ENCODE data around the gene ESYT1.

ESYT1 gene

GRCh38 chr12:56141946-56142784, 14.1 kb downstream of the ESYT1 start:
- H3K4me3 ChIP-seq (ENCODE audit: low read depth, low read length) = no peak overlapping the region
- no peak for DNase-seq (ENCODE audit: low read depth)
- TF ChIP-seq, protein P1, sequence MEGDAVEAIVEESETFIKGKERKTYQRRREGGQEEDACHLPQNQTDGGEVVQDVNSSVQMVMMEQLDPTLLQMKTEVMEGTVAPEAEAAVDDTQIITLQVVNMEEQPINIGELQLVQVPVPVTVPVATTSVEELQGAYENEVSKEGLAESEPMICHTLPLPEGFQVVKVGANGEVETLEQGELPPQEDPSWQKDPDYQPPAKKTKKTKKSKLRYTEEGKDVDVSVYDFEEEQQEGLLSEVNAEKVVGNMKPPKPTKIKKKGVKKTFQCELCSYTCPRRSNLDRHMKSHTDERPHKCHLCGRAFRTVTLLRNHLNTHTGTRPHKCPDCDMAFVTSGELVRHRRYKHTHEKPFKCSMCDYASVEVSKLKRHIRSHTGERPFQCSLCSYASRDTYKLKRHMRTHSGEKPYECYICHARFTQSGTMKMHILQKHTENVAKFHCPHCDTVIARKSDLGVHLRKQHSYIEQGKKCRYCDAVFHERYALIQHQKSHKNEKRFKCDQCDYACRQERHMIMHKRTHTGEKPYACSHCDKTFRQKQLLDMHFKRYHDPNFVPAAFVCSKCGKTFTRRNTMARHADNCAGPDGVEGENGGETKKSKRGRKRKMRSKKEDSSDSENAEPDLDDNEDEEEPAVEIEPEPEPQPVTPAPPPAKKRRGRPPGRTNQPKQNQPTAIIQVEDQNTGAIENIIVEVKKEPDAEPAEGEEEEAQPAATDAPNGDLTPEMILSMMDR (conservative IDR thresholded peaks at IDR 0.05; ENCODE audit: low read depth, low read length) = no peak

DNA sequence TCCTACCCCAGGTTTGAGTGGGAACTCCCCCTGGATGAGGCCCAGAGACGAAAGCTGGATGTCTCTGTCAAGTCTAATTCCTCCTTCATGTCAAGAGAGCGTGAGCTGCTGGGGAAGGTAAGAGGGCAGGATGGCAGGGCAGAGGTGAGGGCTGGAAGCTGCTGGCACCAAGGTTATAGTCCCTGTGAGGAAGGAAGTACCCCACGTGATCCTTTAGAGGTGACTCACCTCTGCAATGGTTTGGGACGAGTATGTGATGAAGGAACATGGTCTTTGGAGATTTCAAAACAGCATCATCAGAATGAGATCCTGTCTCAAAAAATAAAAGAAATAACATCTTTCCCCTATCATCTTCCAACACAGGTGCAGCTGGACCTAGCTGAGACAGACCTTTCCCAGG, 15.2 kb downstream of the ESYT1 start:
- TF ChIP-seq, protein P1 (conservative IDR thresholded peaks at IDR 0.05; ENCODE audit: low read depth, low read length) = no peak
- DNase-seq (ENCODE audit: low read depth) = no peak
- no peak overlapping the region for H3K4me3 ChIP-seq (ENCODE audit: low read depth, low read length)

GRCh38 chr12:56143870-56144269, 15.8 kb downstream of the ESYT1 start:
- no peak overlapping the region for H3K4me3 ChIP-seq (ENCODE audit: low read depth, low read length)
- TF ChIP-seq, protein P1 (conservative IDR thresholded peaks at IDR 0.05; ENCODE audit: low read depth, low read length) = no peak
- DNase-seq (ENCODE audit: low read depth) = no peak

DNA sequence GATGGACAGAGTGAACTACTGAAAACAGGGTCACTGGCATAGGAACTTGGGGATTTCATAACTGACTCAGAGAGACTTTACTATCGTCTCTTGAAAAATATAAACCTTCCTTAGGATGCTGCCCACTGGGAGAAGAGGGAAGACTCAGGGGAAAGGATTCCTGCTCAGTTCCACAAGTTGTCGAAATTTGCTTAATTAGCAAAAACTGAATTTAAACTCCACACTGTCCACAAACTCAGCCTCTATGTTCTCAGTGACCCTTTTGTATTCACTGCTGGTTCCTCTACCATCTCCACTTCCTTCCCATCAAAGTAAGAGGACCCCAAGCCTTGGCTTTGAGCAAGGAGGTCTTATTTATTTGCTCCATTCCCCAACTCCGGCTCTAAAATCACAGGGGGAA, 17.1 kb downstream of the ESYT1 start:
- TF ChIP-seq, protein P1 (conservative IDR thresholded peaks at IDR 0.05; ENCODE audit: low read depth, low read length) = no peak
- no peak for DNase-seq (ENCODE audit: low read depth)

GRCh38 chr12:56146492-56147460, 18.7 kb downstream of the ESYT1 start:
- no peak overlapping the region for H3K4me3 ChIP-seq (ENCODE audit: low read depth, low read length)
- TF ChIP-seq, protein P1 (conservative IDR thresholded peaks at IDR 0.05; ENCODE audit: low read depth, low read length) = no peak
- no peak for DNase-seq (ENCODE audit: low read depth)

More for the DNA sequence above, 17.1 kb downstream of the ESYT1 start:
- no peak overlapping the region for H3K4me3 ChIP-seq (ENCODE audit: low read depth, low read length)

- DNase-seq (ENCODE audit: low read depth) = peak; percentile 73
- no peak overlapping the region for H3K4me3 ChIP-seq (ENCODE audit: low read depth, low read length)
- TF ChIP-seq, protein P1 (conservative IDR thresholded peaks at IDR 0.05; ENCODE audit: low read depth, low read length) = no peak
These were observed 22.5 kb downstream of the ESYT1 start for GRCh38 chr12:56150563-56150962.
